ENCODE data around the gene RAMP1.

- TF ChIP-seq POLR2A (IDR thresholded peaks at IDR 0.05) (no peak), CTCF (IDR thresholded peaks at IDR 0.05) (no peak)
Measured at GRCh38 chr2:237927986-237928385, 68.6 kb downstream of the RAMP1 start.
